Kidney (tissue), 14 donors: Measurements from ENCODE around the gene ZNF784. TPM values are rescaled to one million over a fixed set of nuclear protein-coding genes. Genes with fewer than 3 reads are reported as not detected.

Experiments used
- DNase-seq, 5 donors: peaks; one replicate each; pipeline ENCODE4 v3.0.0-alpha.2; 2013 to 2020
- FAIRE-seq: peaks from 2 replicates; lab custom pipeline; 2012; peaks lifted over from hg19 to GRCh38; lab: Jason Lieb, UNC
- H3K27ac ChIP-seq, 2 donors: one replicate each; pipeline ENCODE4 v1.7.0; 2013; ENCODE audit warnings: low read depth in 2 of 2, low read length in 2 of 2, inconsistent platforms in 1 of 2
- H3K27me3 ChIP-seq: one replicate; pipeline ENCODE4 v1.7.1; 2013; ENCODE audit warnings: low read length, inconsistent platforms; ENCODE audit not compliant: control insufficient read depth, insufficient read depth
- H3K36me3 ChIP-seq, 3 donors: one replicate each; pipeline versions ENCODE4 v1.7.0 to v1.7.1; 2013; ENCODE audit warnings: low read length in 3 of 3, control low read depth in 1 of 3, inconsistent platforms in 1 of 3; ENCODE audit not compliant: insufficient read depth in 3 of 3, control insufficient read depth in 2 of 3
- H3K4me1 ChIP-seq, 3 donors: one replicate each; pipeline versions ENCODE4 v1.7.0 to v1.7.1; 2013; ENCODE audit warnings: low read length in 3 of 3, inconsistent platforms in 1 of 3, low read depth in 1 of 3; ENCODE audit not compliant: control insufficient read depth in 2 of 3, insufficient read depth in 2 of 3
- H3K4me3 ChIP-seq, 3 donors: one replicate each; pipeline versions ENCODE4 v1.7.0 to v1.8.1; 2013; ENCODE audit warnings: low read length in 3 of 3, control low read depth in 1 of 3, inconsistent platforms in 1 of 3
- H3K9ac ChIP-seq, 3 donors: one replicate each; pipeline versions ENCODE4 v1.7.0 to v1.7.1; 2013; ENCODE audit warnings: low read length in 3 of 3, control low read depth in 1 of 3, inconsistent platforms in 1 of 3
- H3K9me3 ChIP-seq, 3 donors: one replicate each; pipeline versions ENCODE4 v1.7.0 to v1.7.1; 2013; ENCODE audit warnings: low read length in 3 of 3, control low read depth in 1 of 3, inconsistent platforms in 1 of 3; ENCODE audit not compliant: control insufficient read depth in 2 of 3, insufficient read depth in 1 of 3
- CTCF ChIP-seq: IDR thresholded peaks from 3 replicates; pipeline ENCODE4 v1.5.1; 2012; ENCODE audit warnings: mild to moderate bottlenecking, moderate library complexity, borderline replicate concordance; ENCODE audit not compliant: insufficient read depth; ENCODE audit errors: extremely low read depth
- intact Hi-C: fragments of 100-400 bp; cut with DNase I; formaldehyde crosslinking; loops from one replicate; pipeline ENCODE4 v1.11.1; 2022
- polyA plus RNA-seq: library from polyadenylated mRNA; stranded (reverse); fragments of 350-450 nt; fragmentation: Illumina TruSeq; extraction: RNeasy Lipid Tissue Mini Kit (QIAGEN cat#74804); gene quantifications from one replicate; pipeline ENCODE4 v1.2.3, GENCODE V29; 2014; ENCODE audit warnings: low read depth, low replicate concordance; ENCODE audit not compliant: insufficient read depth
- total RNA-seq: library from RNA; stranded (reverse); fragmentation: NEBNext Ultra II Directional; extraction: Animal tissue kit (Norgen Biotek cat#: 25700); gene quantifications from one replicate; pipeline ENCODE4 v1.2.1, GENCODE V29; 2021
- donor health status: control.
- donor health status: control.
- donor health status: control.
- donor health status: control.
- donor health status: control.
- donor health status: DM: yes; HTN: yes; CAD: no.
- donor health status: Normal renal cell carcinoma (clear cell type).

The ZNF784 gene
- total and polyA plus RNA-seq, 2 donors from 2014 or later = 6.6 to 9.8 TPM

GRCh38 chr19:55620410-55621204 lies 3.8 kb downstream of the ZNF784 start:
- Histone ChIP-seq H3K9ac (no peak overlapping the region), H3K4me3 (no peak overlapping the region), H3K27ac (no peak overlapping the region), H3K4me1 (peaks cover 2 to 6% (median 5%) of the 10 kb centered on the region in 3 donors), H3K27me3 (no peaks in the 10 kb centered on the region), H3K9me3 (no peaks in the 10 kb centered on the region), H3K36me3 (peaks cover 0 to 6% (median 0%) of the 10 kb centered on the region in 3 donors)
- FAIRE-seq (no peak), DNase-seq (no peak)
- intact Hi-C loops = no loop called here
- TF ChIP-seq CTCF = no peak

GRCh38 chr19:55619286-55619685 lies 5.1 kb downstream of the ZNF784 start:
- Histone ChIP-seq H3K27ac (no peak overlapping the region), H3K4me3 (no peak overlapping the region), H3K36me3 (peaks cover 0 to 6% (median 0%) of the 10 kb centered on the region in 3 donors), H3K4me1 (peaks cover 2 to 5% (median 3%) of the 10 kb centered on the region in 3 donors), H3K27me3 (no peaks in the 10 kb centered on the region), H3K9ac (no peak overlapping the region), H3K9me3 (no peaks in the 10 kb centered on the region)
- intact Hi-C loops = loop anchor here (10.0 kb wide), 1 partner anchor 354 kb away; no protein-coding TSS in a partner anchor
- DNase-seq (no peak), FAIRE-seq (no peak)
- TF ChIP-seq CTCF = no peak

DNA sequence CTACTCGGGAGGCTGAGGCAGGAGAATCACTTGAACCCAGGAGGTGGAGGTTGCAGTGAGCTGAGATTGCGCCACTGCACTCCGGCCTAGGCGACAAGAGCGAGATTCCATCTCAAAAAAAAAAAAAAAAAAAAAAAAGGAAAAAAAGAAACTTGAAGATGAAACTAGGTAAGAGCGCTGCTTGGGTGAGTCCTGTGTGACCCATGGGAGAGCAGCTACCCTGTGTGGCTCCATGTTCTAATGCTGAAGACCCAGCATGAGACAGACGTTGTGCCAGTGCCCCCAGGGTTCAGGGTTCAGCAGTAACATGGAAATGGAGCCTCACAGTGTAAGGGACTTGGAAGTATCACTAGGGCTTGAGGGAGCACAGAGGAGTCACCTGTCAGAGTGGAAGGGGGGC lies 5.9 kb downstream of the ZNF784 start:
- Histone ChIP-seq H3K27ac (no peak overlapping the region), H3K9ac (no peak overlapping the region), H3K4me1 (peaks cover 0 to under 1% (median 0%) of the 10 kb centered on the region in 3 donors), H3K36me3 (peaks cover 0 to 6% (median 0%) of the 10 kb centered on the region in 3 donors), H3K27me3 (no peaks in the 10 kb centered on the region), H3K9me3 (no peaks in the 10 kb centered on the region), H3K4me3 (no peak overlapping the region)
- DNase-seq (no peak), FAIRE-seq (no peak)
- TF ChIP-seq CTCF = no peak
- intact Hi-C loops = loop anchor here (10.0 kb wide), 1 partner anchor 354 kb away; no protein-coding TSS in a partner anchor
